T-cell (primary cell): ENCODE measurements around the gene NPDC1. TPM values are rescaled to one million over a fixed set of nuclear protein-coding genes. Genes with fewer than 3 reads are reported as not detected.

Experiments
- ATAC-seq, 4 experiments: fragments of 200-7000 bp in 3 of 4; fragments of 150-1000 bp in 1 of 4; cut with Tn5 transposase; replicated peaks in 1 of 4; 1 replicate in 3 of 4; 2 replicates in 1 of 4; pipeline ENCODE4 v1.10.0; 2021; ENCODE audit warnings: moderate library complexity in 3 of 4, mild to moderate bottlenecking in 2 of 4, moderate number of reproducible peaks in 1 of 4
- CTCF ChIA-PET, 2 donors: fragments of 300-600 bp; sonication (Branson Sonifier 250); formaldehyde crosslinking; loops; one replicate each; lab custom pipeline; 2022; ENCODE audit warnings: antibody characterized with exemption in 2 of 2; lab: Charles Lee
- POLR2A ChIA-PET, 2 donors: fragments of 300-600 bp; sonication (Branson Sonifier 250); formaldehyde crosslinking; loops; one replicate each; lab custom pipeline; 2022; ENCODE audit warnings: antibody characterized with exemption in 2 of 2; lab: Charles Lee
- DNase-seq, 35 experiments: peaks; one replicate each; pipeline versions ENCODE4 v3.0.0 to v3.0.0-alpha.2; 2013 to 2023
- H3K27ac ChIP-seq: one replicate; pipeline ENCODE4 v1.5.1; 2013; ENCODE audit warnings: low read length
- H3K27me3 ChIP-seq, 2 experiments: replicated peaks in 1 of 2; 1 replicate in 1 of 2; 2 replicates in 1 of 2; pipeline versions ENCODE4 v1.6.1 to v1.7.0; 2013; ENCODE audit warnings: low read length in 1 of 2, mixed read lengths in 1 of 2; ENCODE audit not compliant: control insufficient read depth in 2 of 2, insufficient read depth in 2 of 2; ENCODE audit errors: extremely low read depth in 1 of 2
- H3K36me3 ChIP-seq, 2 donors: 1 replicate in 1 of 2; 2 replicates in 1 of 2; pipeline versions ENCODE4 v1.6.1 to v1.7.0; 2013; ENCODE audit warnings: low read length in 1 of 2; ENCODE audit not compliant: control insufficient read depth in 2 of 2, insufficient read depth in 1 of 2; ENCODE audit errors: extremely low read depth in 1 of 2
- H3K4me1 ChIP-seq, 2 experiments: 1 replicate in 1 of 2; 2 replicates in 1 of 2; pipeline versions ENCODE4 v1.6.1 to v1.7.0; 2013; ENCODE audit warnings: low read length in 2 of 2, mixed read lengths in 1 of 2; ENCODE audit not compliant: insufficient read depth in 2 of 2, control insufficient read depth in 1 of 2; ENCODE audit errors: extremely low read depth in 1 of 2
- H3K4me3 ChIP-seq, 2 donors: 1 replicate in 1 of 2; 2 replicates in 1 of 2; pipeline versions ENCODE4 v1.5.1 to v1.7.0; 2013; ENCODE audit warnings: mild to moderate bottlenecking in 2 of 2, low read length in 1 of 2, moderate library complexity in 1 of 2; ENCODE audit not compliant: control insufficient read depth in 1 of 2; ENCODE audit errors: extremely low read depth in 1 of 2
- H3K9me3 ChIP-seq: 2 replicates; pipeline ENCODE4 v1.7.0; 2013
- H3K27ac Mint-ChIP-seq, 2 donors: one replicate each; pipeline ENCODE4 v1.8.0; 2020 to 2021; ENCODE audit warnings: mild to moderate bottlenecking in 2 of 2, mixed read lengths in 2 of 2
- H3K27me3 Mint-ChIP-seq, 2 donors: one replicate each; pipeline ENCODE4 v1.8.0; 2021 to 2022; ENCODE audit warnings: mixed read lengths in 2 of 2
- H3K36me3 Mint-ChIP-seq: one replicate; pipeline ENCODE4 v1.8.0; 2021; ENCODE audit warnings: mixed read lengths
- H3K4me1 Mint-ChIP-seq, 3 donors: one replicate each; pipeline ENCODE4 v1.8.0; 2020 to 2022; ENCODE audit warnings: mixed read lengths in 3 of 3, mild to moderate bottlenecking in 1 of 3
- H3K4me3 Mint-ChIP-seq, 3 donors: one replicate each; pipeline ENCODE4 v1.8.0; 2020 to 2022; ENCODE audit warnings: mild to moderate bottlenecking in 3 of 3, mixed read lengths in 3 of 3, moderate library complexity in 3 of 3
- H3K9me3 Mint-ChIP-seq, 3 donors: one replicate each; pipeline ENCODE4 v1.8.0; 2020 to 2022; ENCODE audit warnings: mixed read lengths in 3 of 3
- WGBS: methylation state at CpG from one replicate; pipeline ENCODE4 v1.1.5; 2013; ENCODE audit warnings: missing lambda C conversion rate; ENCODE audit not compliant: insufficient coverage; 5-methylcytosine and 5-hydroxymethylcytosine counted together
- total RNA-seq, 35 experiments: library from RNA in 6 of 35; stranded (reverse) in 6 of 35; fragments of 120-200 nt in 1 of 35; gene quantifications; one replicate each; pipeline versions ENCODE4 v1.2.1 to v1.2.4 and lab custom pipeline; 2013 to 2026

Gene NPDC1
- total RNA-seq, 5 donors from 2014 or later (not counting 1 experiment from before 2014, with no cell fraction given): 32.4 to 76.7 (median 57.0) TPM

DNA sequence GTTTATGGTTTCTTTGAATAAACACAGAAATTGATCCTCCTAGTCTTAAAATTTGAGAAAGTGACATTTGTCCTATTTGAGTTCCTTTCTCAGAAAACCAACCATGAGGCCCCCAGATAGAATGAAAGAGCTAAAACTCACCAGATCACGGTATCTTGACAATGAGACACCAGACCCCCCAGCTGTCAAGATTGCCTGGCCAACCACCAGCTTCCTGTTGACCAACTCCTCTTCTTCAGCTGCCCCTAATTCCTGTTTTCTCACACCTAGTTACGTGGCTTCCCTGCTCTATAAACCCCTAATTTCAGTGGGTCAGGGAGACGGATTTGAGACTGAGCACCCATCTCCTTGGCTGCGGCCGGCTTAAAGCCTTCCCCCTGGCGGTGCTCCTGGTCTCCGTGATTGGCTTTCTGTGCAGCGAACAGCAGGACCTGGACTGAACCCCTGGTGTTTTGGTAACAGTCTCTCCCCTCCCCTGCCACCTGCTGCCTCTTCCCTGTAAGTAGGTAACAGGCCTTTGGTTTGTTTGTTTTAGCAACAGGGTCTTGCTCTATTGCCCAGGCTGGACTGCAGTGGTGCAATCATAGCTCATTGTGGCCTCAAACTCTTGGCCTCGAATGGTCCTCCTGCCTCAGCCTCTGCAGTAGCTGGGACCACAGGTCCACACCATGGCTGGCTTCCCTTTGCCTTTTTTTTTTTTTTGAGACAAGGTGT lies 12.7 kb upstream of the NPDC1 start:
- no peaks in the 10 kb centered on the region for H3K36me3 ChIP-seq
- 73% methylated on average over 7 of the region's 9 CpGs for WGBS
- no peak overlapping the region for H3K27ac ChIP-seq
- DNase-seq (no peak), ATAC-seq (no peak)
- H3K36me3 Mint-ChIP-seq: no peaks in the 10 kb centered on the region
- no peaks in the 10 kb centered on the region for H3K9me3 Mint-ChIP-seq
- no peak overlapping the region for H3K27ac Mint-ChIP-seq
- H3K9me3 ChIP-seq: no peaks in the 10 kb centered on the region
- ChIA-PET CTCF (interaction anchor here in 1 of 2 donors (0.8 kb wide), 1 partner anchor 24 kb away, joined by 3 read pairs; no protein-coding TSS in a partner anchor), POLR2A (no interaction called here)
- H3K27me3 Mint-ChIP-seq: no peaks in the 10 kb centered on the region
- H3K27me3 ChIP-seq: peaks cover 2 to 12% of the 10 kb centered on the region in 2 experiments
- no peak overlapping the region for H3K4me3 Mint-ChIP-seq
- peaks cover 0 to 5% of the 10 kb centered on the region in 2 experiments for H3K4me1 ChIP-seq
- H3K4me1 Mint-ChIP-seq: no peaks in the 10 kb centered on the region
- no peak overlapping the region for H3K4me3 ChIP-seq

DNA sequence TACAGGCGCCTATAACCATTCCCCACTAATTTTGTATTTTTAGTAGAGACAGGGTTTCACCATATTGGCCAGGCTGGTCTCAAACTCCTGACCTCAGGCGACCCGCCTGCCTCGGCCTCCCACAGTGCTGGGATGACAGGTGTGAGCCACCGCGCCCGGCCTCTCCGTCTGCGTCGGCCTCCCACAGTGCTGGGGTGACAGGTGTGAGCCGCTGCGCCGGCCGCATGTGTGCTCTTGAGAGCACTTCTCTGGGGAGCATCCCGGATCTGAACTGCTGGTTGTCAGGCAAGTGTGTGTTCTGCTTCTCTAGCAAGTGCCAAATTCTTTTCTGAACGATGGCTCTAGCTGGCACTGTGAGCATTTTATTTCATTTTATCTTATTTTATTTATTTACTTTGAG lies 11.6 kb upstream of the NPDC1 start:
- H3K27ac Mint-ChIP-seq: no peak overlapping the region
- ChIA-PET CTCF (no interaction called here), POLR2A (no interaction called here)
- no peaks in the 10 kb centered on the region for H3K36me3 Mint-ChIP-seq
- Histone ChIP-seq H3K4me3 (no peak overlapping the region), H3K36me3 (no peaks in the 10 kb centered on the region), H3K4me1 (peaks cover 2 to 16% of the 10 kb centered on the region in 2 experiments), H3K9me3 (no peaks in the 10 kb centered on the region), H3K27ac (no peak overlapping the region), H3K27me3 (peaks cover 3 to 20% of the 10 kb centered on the region in 2 experiments)
- ATAC-seq (no peak), DNase-seq (no peak)
- 90% methylated on average over 14 of the region's 16 CpGs for WGBS
- H3K4me1 Mint-ChIP-seq: no peaks in the 10 kb centered on the region
- H3K27me3 Mint-ChIP-seq: peaks cover 0 to 4% of the 10 kb centered on the region in 2 donors
- no peaks in the 10 kb centered on the region for H3K9me3 Mint-ChIP-seq
- H3K4me3 Mint-ChIP-seq: no peak overlapping the region

DNA sequence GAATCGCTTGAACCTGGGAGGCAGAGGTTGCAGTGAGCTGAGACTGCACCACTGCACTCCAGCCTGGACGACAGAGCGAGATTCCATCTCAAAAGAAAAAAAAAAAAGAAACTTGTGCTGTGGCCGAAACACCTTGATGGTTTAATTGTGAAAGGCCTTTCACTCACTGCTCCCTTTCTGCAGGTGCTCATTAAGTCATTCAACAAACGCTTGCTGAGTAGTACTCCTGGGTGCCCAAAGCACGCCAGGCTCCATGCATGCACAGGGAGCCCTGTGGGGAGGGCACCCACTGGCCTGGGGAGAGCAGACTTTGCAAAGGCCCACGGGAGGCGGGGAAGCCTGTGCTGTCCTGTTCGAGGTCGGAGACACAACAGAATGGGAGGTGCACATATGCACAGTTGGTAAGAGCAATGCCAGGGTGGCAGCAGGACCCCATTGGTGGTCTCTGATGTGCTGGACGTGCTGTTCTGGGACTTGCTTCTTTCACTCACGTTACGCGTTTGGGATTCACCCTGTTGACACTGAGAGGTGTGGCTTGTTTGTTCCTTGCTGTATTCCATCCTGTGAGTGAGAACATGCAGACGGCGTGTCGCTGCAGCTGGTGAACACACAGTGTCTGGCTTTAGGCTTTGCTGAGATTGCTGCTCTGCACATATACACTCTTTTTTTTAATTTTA lies 10.9 kb upstream of the NPDC1 start:
- WGBS: 93% methylated on average over 11 of the region's 17 CpGs
- no peaks in the 10 kb centered on the region for H3K9me3 Mint-ChIP-seq
- no peak for DNase-seq
- Histone ChIP-seq H3K4me1 (peaks cover 2 to 19% of the 10 kb centered on the region in 2 experiments), H3K4me3 (no peak overlapping the region), H3K27ac (no peak overlapping the region), H3K9me3 (no peaks in the 10 kb centered on the region), H3K36me3 (no peaks in the 10 kb centered on the region), H3K27me3 (peaks cover 3 to 27% of the 10 kb centered on the region in 2 experiments)
- H3K27ac Mint-ChIP-seq: no peak overlapping the region
- H3K36me3 Mint-ChIP-seq: no peaks in the 10 kb centered on the region
- no peaks in the 10 kb centered on the region for H3K4me1 Mint-ChIP-seq
- peaks cover 0 to 10% of the 10 kb centered on the region in 2 donors for H3K27me3 Mint-ChIP-seq
- CTCF ChIA-PET: interaction anchor here in 1 of 2 donors (0.7 kb wide), 1 partner anchor 31 kb away, joined by 3 read pairs; no protein-coding TSS in a partner anchor
- peak overlapping the region in 1 of 3 donors; percentile 12 for H3K4me3 Mint-ChIP-seq
- POLR2A ChIA-PET: no interaction called here
- no peak for ATAC-seq

DNA sequence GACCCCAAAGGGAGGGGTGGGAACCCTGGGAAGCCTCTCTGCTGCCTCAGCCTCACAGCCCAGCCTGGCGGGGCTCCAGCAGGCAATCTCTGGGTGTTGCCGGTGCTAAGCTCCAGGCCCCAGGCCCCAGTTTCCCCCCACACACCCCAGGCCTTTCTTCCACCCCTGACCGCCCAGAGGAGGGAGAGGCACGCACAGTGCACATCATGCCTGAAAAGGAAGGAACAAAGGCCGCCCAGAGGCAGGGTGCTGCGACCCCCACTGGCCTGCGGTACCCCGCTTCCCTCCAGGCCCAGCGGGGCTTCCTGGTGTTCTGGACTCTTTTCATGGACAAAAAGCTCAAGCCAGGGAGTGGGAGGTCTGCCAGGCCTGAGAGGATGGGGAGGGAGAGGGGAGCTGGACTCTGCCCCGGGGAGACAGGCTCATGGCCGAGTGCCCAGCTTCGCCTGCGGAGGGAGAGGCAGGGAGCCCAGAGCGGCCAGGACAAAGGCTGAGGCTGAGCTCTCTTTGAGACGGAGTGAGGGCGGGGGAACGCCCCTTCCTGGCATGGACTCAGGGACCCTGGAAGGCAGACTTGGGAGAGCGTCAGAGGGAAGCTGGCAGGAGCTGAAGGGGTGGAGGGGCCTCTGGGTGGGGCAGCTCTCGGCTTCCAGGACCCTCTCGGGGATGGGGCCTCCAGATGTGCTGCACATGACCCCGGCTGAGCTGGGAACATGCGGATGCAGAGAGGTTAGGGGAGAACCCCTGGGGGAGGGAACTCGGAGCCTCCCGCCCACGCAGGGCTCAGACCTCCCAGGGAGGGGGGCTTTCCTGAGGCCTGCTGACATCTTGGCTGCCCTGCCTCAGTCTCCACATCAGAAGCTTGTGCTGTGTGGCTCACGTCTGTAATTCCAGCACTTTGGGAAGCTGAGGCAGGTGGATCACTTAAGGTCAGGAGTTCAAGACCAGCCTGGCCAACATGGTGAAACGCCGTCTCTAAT lies 9.7 kb upstream of the NPDC1 start:
- DNase-seq (no peak), ATAC-seq (no peak)
- Histone ChIP-seq H3K9me3 (no peaks in the 10 kb centered on the region), H3K4me3 (no peak overlapping the region), H3K4me1 (peaks cover 2 to 19% of the 10 kb centered on the region in 2 experiments), H3K27ac (no peak overlapping the region), H3K27me3 (peaks cover 3 to 39% of the 10 kb centered on the region in 2 experiments), H3K36me3 (no peaks in the 10 kb centered on the region)
- Mint-ChIP-seq H3K36me3 (no peaks in the 10 kb centered on the region), H3K27ac (no peak overlapping the region), H3K9me3 (no peaks in the 10 kb centered on the region), H3K4me1 (no peaks in the 10 kb centered on the region), H3K4me3 (peak overlapping the region in 1 of 3 donors; percentile 9), H3K27me3 (peaks cover 0 to 17% of the 10 kb centered on the region in 2 donors)
- ChIA-PET CTCF (no interaction called here), POLR2A (no interaction called here)
- 87% methylated on average over 17 of the region's 28 CpGs for WGBS

DNA sequence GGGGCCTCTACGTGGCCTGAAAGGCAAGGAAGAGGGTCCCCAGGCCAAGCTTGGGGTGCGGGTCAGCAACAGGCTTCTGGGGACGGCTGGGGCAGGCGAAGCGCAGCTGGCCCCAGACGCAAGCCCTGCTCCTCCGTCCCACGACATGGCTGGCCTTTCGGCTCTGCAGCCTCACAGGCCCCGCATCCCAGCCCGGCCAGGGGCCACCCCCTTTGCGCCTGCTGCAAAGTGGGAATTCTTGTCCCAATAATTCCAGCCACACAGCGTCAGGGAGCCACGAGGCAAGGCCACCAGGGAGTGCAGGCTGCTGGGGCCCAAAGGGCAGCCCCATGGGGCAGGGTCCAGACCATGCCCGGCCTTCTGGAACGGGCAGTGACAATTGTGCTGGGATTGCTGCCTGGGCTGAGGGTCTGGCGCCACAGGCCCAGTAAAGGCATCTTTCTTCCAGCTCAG lies 9.0 kb upstream of the NPDC1 start:
- ChIA-PET POLR2A (no interaction called here), CTCF (no interaction called here)
- DNase-seq (no peak), ATAC-seq (no peak)
- peaks cover 2 to 19% of the 10 kb centered on the region in 2 experiments for H3K4me1 ChIP-seq
- Mint-ChIP-seq H3K4me1 (no peaks in the 10 kb centered on the region), H3K4me3 (no peak overlapping the region), H3K27me3 (peaks cover 0 to 23% of the 10 kb centered on the region in 2 donors), H3K36me3 (no peaks in the 10 kb centered on the region), H3K27ac (no peak overlapping the region), H3K9me3 (no peaks in the 10 kb centered on the region)
- no peaks in the 10 kb centered on the region for H3K36me3 ChIP-seq
- H3K27ac ChIP-seq: no peak overlapping the region
- H3K27me3 ChIP-seq: peaks cover 3 to 46% of the 10 kb centered on the region in 2 experiments
- no peak overlapping the region for H3K4me3 ChIP-seq
- 95% methylated on average over 16 of the region's 17 CpGs for WGBS
- no peaks in the 10 kb centered on the region for H3K9me3 ChIP-seq
